PC-9 (cell line): ENCODE data around the gene SLC4A4.

Source experiments
- EZH2 ChIP-seq: fragments of 200-600 bp; sonication (generic); IDR thresholded peaks from 2 replicates; pipeline ENCODE4 v1.8.0; 2017; ENCODE audit warnings: antibody characterized with exemption, low read depth
- TF ChIP-seq, protein P1 (sequence below): fragments of 200-600 bp; sonication (generic); conservative IDR thresholded peaks from 2 replicates; pipeline ENCODE4 v1.6.1; 2017; ENCODE audit warnings: mixed run types, antibody characterized with exemption, mild to moderate bottlenecking, moderate library complexity

DNA sequence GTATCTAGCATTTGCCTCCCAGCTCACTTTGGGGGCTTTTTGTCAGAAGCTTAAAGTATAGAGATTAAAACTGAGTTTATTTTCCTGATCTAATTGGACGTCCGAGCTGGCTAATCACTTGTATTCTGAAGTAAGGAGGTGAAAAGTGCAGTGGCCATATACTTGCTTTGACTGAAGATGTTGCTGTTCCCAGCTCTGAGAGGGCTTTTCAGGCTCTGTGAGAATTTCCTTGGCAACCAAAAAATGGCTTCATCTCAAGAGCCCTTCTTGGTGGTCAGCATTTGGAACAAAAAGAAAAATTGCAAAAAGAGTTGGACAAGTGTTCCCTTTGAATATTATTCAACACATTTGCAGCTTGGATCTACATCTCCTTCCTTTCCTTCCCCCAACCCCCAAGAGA, 67.0 kb downstream of the SLC4A4 start:
- TF ChIP-seq, protein P1, sequence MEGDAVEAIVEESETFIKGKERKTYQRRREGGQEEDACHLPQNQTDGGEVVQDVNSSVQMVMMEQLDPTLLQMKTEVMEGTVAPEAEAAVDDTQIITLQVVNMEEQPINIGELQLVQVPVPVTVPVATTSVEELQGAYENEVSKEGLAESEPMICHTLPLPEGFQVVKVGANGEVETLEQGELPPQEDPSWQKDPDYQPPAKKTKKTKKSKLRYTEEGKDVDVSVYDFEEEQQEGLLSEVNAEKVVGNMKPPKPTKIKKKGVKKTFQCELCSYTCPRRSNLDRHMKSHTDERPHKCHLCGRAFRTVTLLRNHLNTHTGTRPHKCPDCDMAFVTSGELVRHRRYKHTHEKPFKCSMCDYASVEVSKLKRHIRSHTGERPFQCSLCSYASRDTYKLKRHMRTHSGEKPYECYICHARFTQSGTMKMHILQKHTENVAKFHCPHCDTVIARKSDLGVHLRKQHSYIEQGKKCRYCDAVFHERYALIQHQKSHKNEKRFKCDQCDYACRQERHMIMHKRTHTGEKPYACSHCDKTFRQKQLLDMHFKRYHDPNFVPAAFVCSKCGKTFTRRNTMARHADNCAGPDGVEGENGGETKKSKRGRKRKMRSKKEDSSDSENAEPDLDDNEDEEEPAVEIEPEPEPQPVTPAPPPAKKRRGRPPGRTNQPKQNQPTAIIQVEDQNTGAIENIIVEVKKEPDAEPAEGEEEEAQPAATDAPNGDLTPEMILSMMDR = no peak
- TF ChIP-seq EZH2 = no peak
